Measurements from ENCODE around the gene CAGE1. TPM values are rescaled to one million over a fixed set of nuclear protein-coding genes. Genes with fewer than 3 reads are reported as not detected.

The CAGE1 gene
- total RNA-seq, 4 donors from 2014 or later = not detected

GRCh38 chr6:7424967-7425807 lies 35.6 kb upstream of the CAGE1 start:
- H3K36me3 ChIP-seq = no peaks in the 10 kb centered on the region
- no peaks in the 10 kb centered on the region for H3K4me1 ChIP-seq
- TF ChIP-seq EP300 (IDR thresholded peaks at IDR 0.05) (no peak), POLR2A (IDR thresholded peaks at IDR 0.05) (no peak), CTCF (IDR thresholded peaks at IDR 0.05) (peak; percentile 44 to 47)
- DNase-seq (ENCODE audit: low spot score in 2 of 2) = no peak
- no peak overlapping the region for H3K27ac ChIP-seq
- H3K27me3 ChIP-seq = no peaks in the 10 kb centered on the region
- H3K4me3 ChIP-seq = no peak overlapping the region
- no peaks in the 10 kb centered on the region for H3K9me3 ChIP-seq
- WGBS = 77% methylated on average over 20 of the region's 25 CpGs

- no peak for TF ChIP-seq EP300 (IDR thresholded peaks at IDR 0.05)
- no peak for TF ChIP-seq CTCF (IDR thresholded peaks at IDR 0.05)
- no peak for TF ChIP-seq POLR2AphosphoS5 (IDR thresholded peaks at IDR 0.05)
- no peak for TF ChIP-seq POLR2A (IDR thresholded peaks at IDR 0.05)
- 92% methylated on average over 5 of the region's 5 CpGs for WGBS
- H3K9me3 ChIP-seq = no peaks in the 10 kb centered on the region
- DNase-seq (ENCODE audit: low spot score in 2 of 2) = no peak
- no peak overlapping the region for H3K4me3 ChIP-seq
- H3K27me3 ChIP-seq = no peaks in the 10 kb centered on the region
- H3K36me3 ChIP-seq = no peaks in the 10 kb centered on the region
- H3K27ac ChIP-seq = no peak overlapping the region
- H3K4me1 ChIP-seq = no peaks in the 10 kb centered on the region
Measured at GRCh38 chr6:7424058-7424457, 34.5 kb upstream of the CAGE1 start.

GRCh38 chr6:7421066-7421465 lies 31.5 kb upstream of the CAGE1 start:
- no peak overlapping the region for H3K4me3 ChIP-seq
- no peaks in the 10 kb centered on the region for H3K9me3 ChIP-seq
- peaks cover 18% of the 10 kb centered on the region for H3K36me3 ChIP-seq
- H3K27ac ChIP-seq = no peak overlapping the region
- no peaks in the 10 kb centered on the region for H3K27me3 ChIP-seq
- 87% methylated on average over 3 of the region's 3 CpGs for WGBS
- H3K4me1 ChIP-seq = peaks cover 2% of the 10 kb centered on the region
- no peak for DNase-seq (ENCODE audit: low spot score in 2 of 2)
- no peak for TF ChIP-seq EP300 (IDR thresholded peaks at IDR 0.05)
- no peak for TF ChIP-seq CTCF (IDR thresholded peaks at IDR 0.05)
- no peak for TF ChIP-seq POLR2AphosphoS5 (IDR thresholded peaks at IDR 0.05)
- TF ChIP-seq POLR2A (IDR thresholded peaks at IDR 0.05) = no peak

- TF ChIP-seq EP300 (IDR thresholded peaks at IDR 0.05) = no peak
- no peak for TF ChIP-seq POLR2AphosphoS5 (IDR thresholded peaks at IDR 0.05)
- no peak for TF ChIP-seq CTCF (IDR thresholded peaks at IDR 0.05)
- TF ChIP-seq POLR2A (IDR thresholded peaks at IDR 0.05) = no peak
- 45% methylated on average over 1 of the region's 1 CpG for WGBS
- Histone ChIP-seq H3K36me3 (peaks cover 38% of the 10 kb centered on the region), H3K9me3 (no peaks in the 10 kb centered on the region), H3K27me3 (no peaks in the 10 kb centered on the region), H3K4me1 (peaks cover 2% of the 10 kb centered on the region), H3K4me3 (no peak overlapping the region), H3K27ac (no peak overlapping the region)
- no peak for DNase-seq (ENCODE audit: low spot score in 2 of 2)
Measured at GRCh38 chr6:7419065-7419464, 29.5 kb upstream of the CAGE1 start.

GRCh38 chr6:7418238-7418905 lies 28.8 kb upstream of the CAGE1 start:
- 61% methylated on average over 6 of the region's 6 CpGs for WGBS
- H3K27me3 ChIP-seq = no peaks in the 10 kb centered on the region
- no peak for TF ChIP-seq POLR2A (IDR thresholded peaks at IDR 0.05)
- TF ChIP-seq EP300 (IDR thresholded peaks at IDR 0.05) = no peak
- TF ChIP-seq POLR2AphosphoS5 (IDR thresholded peaks at IDR 0.05) = no peak
- no peak for TF ChIP-seq CTCF (IDR thresholded peaks at IDR 0.05)
- H3K9me3 ChIP-seq = no peaks in the 10 kb centered on the region
- peaks cover 45% of the 10 kb centered on the region for H3K36me3 ChIP-seq
- no peak for DNase-seq (ENCODE audit: low spot score in 2 of 2)
- H3K4me3 ChIP-seq = no peak overlapping the region
- no peak overlapping the region for H3K27ac ChIP-seq
- peaks cover 2% of the 10 kb centered on the region for H3K4me1 ChIP-seq

Measured in suprapubic skin (tissue), 4 donors.